ENCODE data around the gene MACIR.

DNA sequence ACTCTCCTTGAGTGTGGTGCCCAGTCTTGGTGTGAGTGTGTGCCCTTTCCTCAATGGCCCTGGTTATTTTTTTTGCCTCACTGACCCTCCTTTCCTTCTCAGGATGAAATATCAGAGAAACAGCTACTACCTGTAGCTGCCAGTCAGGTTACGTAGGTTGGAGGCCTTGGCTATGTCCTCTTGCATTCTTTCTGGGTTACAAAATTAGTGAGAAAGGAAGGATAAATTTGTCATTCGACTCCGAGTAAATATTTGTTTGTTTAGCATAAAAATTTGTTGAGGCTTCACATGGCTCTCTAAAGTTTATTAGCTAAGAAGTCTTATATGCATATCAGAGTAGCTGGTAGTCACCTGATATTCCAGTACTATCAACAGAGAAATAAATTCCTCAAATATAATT, 15.4 kb downstream of the MACIR start:
- TF ChIP-seq CTCF (IDR thresholded peaks at IDR 0.05) (no peak), EP300 (IDR thresholded peaks at IDR 0.05; ENCODE audit: low read depth) (no peak)
